Caki2 (cell line): ENCODE data around the gene SLC26A2. TPM values are rescaled to one million over a fixed set of nuclear protein-coding genes. Genes with fewer than 3 reads are reported as not detected.

Experiments used
- DNase-seq: peaks from one replicate; pipeline ENCODE4 v3.0.0-alpha.2; 2015; ENCODE audit warnings: low read depth
- in situ Hi-C: cut with HindIII; loops from 2 replicates; pipeline ENCODE4 v1.10.0; 2016; ENCODE audit warnings: low sequenced_read_pairs, low pct_unique_long_range_greater_than_20kb, mixed read lengths
- total RNA-seq: library from RNA; depleted of rRNA; stranded (reverse); fragments of >200 nt; shearing (Covaris generic); gene quantifications from 2 replicates; pipeline ENCODE4 v1.2.3, GENCODE V29; 2014; ENCODE audit warnings: low replicate concordance; rRNA removed

SLC26A2 gene
- total RNA-seq, result 16.3 and 17.3 TPM in 2 replicates

DNA sequence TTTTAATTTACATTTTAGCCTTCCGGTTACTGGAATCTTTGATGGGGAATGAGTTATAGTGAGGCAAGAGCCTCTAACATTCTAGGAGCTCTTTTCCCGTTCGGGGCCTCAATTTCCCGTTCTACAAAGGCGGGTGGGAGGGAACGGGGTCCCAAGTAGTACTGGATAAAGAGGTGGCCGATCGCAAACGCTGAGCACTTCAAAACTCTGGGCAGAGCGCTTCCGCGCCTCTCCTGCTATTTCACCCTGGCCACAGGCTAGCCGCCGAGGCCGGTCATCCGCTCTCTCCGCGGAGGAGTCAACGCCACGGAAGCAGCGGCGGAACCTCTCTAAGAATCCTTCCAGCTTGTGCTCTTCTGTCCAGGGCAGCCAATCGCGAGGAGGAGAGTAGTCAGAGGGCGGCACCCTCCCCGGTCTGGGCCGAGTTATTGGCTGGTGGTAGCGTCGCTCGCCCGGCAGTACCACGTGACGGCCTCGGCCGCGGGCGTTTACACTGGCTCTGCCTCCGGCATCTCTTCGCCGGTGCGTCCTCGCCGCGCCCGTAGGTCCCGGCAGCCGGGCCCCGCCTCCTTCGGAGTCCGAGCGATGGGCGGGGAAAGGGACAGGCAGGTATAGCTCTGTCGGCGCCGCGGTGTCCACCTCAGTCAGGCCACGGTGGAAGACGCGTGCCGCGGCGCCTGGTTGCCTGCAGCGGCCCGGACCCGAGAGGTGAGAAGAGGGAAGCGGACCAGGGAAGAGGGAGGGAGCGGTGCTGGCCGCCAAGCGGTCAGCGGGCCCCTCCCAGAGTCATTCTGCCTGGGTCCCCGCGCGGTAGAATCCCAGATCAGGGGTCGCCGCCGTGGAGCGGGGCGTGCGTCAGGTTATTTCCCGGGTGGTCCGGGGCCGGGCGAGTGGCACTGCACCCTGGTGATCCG, at the start of gene SLC26A2:
Gene SLC26A2 (plus strand): TSS at position 487 of the 914 bp plus-strand sequence. CDS start 16,895 bp downstream, outside the sequence.
- in situ Hi-C loops, result no loop called here
- DNase-seq, result peak; percentile 98

- no peak for DNase-seq
- in situ Hi-C loops, result no loop called here
Observed at GRCh38 chr5:149911031-149911430, 49.5 kb upstream of the SLC26A2 start.

DNA sequence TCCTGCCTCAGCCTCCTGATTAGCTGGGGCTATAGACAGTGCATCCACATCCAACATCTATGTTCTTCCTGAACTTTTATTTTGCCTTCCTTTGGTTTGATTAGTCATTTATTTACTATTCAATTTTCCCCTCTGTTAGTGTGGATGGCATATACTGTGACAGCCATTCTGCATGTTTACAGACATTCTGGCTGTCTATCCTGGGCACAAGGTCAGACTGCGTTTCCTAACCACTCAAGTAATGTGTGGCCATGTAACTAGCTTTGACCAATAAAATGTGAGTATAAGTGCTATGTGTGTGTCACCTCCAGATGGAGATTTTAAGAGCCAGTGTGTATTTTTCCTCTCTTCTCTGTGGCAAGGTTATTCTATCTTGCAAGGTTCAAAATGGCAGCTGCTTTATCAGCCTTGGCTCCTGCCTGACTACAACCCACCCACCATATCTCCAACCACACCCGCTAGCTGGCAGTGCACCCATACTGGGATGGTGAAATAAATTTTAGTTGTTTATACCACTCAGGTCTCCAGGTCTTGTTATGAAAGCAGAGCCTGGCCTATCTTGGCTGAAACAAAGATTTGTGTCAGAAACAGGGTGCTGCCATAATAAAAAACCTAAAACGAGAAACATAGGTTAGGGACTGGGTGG, 48.2 kb upstream of the SLC26A2 start:
- no peak for DNase-seq
- in situ Hi-C loops, result no loop called here

GRCh38 chr5:149913436-149914419, 46.8 kb upstream of the SLC26A2 start:
- DNase-seq, result peak; percentile 63
- in situ Hi-C loops, result no loop called here

DNA sequence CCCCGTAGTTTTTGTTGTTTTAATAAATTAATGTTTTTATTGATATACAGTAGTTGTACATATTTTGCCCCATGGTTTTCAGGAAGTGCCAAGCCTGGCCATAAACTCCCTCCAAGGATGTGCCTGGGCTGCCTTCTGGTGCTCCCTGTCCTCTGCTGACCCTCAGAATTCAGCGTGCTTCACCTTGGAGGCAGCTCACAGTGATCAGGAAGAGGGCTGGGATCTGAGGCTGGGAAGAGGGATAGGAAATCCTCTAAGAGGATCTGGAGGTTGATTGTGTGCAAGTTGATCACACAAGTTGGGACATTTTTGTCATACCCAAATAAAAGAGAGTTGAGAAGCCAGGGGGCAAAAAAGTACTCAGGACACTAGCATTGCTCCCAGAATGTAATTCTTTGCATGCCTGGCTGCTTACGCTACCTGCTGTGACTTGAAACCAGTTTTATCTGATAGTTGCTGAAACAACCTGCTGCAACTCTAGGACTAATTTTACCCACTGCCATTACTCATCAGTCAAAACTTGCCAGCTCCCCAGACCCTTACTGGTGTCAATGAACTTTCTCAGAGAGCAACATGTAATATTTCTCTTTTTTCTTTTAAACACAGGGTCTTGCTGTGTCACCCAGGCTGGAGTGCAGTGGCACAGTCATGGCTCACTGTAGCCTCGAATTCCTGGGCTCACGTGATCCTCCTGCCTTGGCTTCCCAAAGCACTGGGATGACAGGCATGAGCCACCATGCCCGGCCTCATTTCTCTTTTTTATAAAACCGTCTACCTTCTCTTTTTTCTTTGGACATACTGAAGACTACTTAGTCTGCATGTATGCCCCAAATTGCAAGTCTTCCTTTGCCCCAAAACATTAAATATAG, 44.9 kb upstream of the SLC26A2 start:
- in situ Hi-C loops, result no loop called here
- DNase-seq, result no peak

DNA sequence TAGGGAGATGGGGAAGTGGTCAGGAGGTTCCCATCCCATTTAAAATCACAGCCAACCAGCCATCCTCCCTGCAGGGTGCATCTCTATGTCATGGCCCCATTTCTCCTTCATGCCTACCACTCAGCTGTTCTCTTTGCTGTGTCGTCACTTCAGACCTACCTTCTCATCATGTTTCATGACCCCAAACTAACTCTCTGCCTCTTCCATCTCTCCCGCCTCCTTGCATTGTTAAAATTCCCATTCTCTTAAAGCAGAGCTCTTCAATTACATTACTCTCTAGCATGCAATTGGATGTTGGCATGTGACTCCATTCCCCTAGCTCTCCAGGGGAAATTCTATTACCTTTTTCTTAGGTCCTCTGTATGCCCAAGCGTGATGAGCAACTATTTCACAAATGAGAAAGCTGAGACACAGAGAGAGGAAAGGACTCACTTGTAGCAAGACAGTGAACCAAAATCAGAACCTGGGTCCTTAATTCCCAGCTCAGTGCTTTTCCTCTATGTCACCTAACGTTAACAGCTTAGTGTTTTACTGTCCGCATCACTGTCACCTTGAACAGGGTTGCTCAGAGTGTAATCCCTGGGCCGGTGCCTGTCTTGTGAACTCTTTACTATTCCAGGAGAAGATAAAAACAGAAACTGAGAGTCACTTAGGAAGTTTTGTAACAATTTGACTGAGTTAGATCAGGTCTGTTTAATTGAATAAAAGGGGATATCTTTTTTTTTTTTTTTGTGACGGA, 44.1 kb upstream of the SLC26A2 start:
- DNase-seq, result no peak
- in situ Hi-C loops, result no loop called here

GRCh38 chr5:149917073-149917676, 43.4 kb upstream of the SLC26A2 start:
- in situ Hi-C loops, result no loop called here
- no peak for DNase-seq

- DNase-seq, result no peak
- in situ Hi-C loops, result no loop called here
Observed at GRCh38 chr5:149921597-149921996, 39.0 kb upstream of the SLC26A2 start.

DNA sequence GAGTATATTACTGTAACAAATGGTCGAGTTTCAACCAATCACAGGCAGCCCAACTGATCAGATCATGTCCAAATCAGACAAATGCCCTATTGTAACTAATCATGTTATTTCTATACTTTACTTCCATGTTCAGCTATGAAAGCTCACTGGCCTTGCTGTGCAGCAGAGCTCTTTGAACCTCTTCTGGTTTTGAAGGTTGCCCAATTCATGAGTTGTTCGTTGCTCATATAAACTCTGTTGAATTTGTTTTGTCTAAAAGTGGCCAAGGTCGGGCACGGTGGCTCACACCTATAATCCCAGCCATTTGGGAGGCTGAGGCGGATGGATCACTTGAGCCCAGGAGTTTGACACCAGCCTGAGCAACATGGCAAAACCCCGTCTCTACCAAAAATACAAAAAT, 37.6 kb upstream of the SLC26A2 start:
- in situ Hi-C loops, result no loop called here

DNA sequence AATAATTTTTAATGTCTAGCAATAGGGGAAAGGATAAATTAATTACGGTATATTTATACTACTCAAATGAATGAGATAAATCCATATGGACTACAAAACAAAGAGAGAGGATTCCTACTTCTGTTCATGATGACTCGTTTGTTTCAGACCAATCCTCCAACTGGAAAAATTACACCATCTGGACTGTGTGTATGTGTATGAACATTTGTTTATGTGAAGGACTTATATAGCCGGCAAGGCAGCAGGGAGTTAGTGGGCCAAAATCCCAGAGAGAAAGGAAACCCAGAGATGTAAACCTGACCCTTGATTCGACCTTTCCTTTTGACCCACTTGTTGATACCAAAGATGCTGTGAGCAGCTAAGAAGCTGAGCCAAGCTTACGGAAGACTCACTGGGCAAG, 36.1 kb upstream of the SLC26A2 start:
- in situ Hi-C loops, result no loop called here
- no peak for DNase-seq

More for the DNA sequence above, 37.6 kb upstream of the SLC26A2 start:
- no peak for DNase-seq

DNA sequence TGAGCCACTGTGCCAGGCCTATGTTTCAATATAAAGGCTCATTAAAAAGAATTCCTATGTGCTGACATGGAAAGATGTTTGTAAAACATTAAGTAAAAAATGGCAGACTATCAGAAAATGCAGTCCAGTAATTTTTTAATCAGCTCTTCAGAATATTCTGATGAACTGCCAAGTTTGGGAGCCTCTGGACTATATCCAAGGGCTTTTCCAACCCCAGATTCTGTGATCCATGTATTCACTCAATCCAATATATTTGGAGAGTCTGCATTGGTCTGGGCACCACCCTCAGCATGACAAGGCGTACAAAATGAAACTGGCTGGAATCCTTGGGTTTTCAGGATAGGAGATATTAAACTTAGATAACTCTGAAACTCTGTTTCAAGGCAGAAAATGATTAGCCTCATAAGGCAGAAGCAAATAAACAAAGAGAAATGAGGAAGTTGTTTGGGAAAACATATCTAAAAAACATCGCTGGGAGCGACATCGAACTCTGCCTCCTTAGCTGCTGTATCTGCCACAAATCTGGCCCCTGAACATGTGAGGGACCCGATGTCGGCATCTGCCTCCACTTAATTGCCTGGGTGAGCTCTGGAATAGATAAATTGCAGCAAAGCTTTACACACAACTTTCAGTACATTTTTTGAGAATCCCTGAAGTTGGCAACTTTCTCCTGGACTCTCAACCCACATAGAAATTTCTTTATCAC, 30.4 kb upstream of the SLC26A2 start:
- in situ Hi-C loops, result no loop called here
- DNase-seq, result no peak

DNA sequence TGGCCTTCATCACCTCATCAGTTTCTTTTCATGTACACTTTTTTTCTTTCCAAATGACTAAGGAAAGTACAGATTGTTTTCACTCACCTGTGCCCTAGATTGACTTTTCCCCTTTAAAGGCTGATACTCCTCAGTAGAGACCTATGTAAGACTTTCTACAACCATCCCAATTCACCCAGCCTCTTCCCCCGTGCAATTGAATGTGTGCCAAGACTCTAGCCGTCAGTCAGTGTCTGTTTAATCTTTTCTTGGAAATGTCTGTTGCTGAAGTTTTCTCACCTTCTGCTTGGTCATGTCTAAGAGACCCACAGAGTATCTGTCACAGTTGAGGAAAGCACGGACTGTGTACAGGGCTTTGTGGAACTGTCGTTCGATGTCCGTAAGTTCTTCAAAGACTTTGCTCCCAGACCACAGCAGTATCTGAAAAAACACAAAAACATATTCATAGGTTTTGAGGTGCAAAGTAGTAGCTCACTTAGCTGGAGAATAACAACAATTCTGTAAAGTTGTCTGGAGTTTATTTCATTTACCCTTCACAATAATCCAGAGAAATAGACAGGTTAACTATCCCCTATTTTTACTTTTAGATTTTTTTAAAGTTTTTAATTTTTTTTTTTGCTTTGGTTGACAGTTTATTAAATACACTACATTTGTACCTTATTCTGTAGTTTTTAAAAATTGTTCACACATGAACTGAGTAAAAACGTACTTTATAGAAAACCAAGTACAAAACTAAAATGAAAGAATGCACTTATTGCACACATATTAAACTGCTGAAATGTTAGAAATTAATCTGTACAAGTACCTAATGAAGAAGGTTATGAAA, 29.6 kb upstream of the SLC26A2 start:
- DNase-seq, result no peak
- in situ Hi-C loops, result no loop called here

DNA sequence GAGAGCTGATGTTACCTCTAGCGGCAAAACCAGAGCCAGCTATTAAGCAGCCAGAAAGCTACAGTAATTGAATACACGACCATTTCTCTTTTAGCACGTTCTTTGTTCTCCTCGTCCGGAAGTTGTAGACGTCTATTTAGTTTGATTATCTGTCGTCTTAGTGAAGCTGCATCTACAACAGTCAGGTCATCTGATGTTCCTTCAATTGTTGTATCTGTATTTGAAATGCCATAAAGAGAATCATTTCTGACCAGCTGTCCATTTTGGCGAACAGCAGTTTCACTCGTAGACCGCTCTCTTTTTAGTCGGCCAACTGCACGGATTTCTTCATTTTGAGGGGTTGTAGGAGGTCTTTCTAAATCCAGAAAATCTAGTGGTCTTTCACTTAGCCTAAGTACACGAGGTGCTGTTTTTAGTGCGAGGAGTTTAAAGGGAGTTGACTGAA, 28.5 kb upstream of the SLC26A2 start:
- in situ Hi-C loops, result no loop called here
- DNase-seq, result no peak

- in situ Hi-C loops, result no loop called here
- DNase-seq, result peak; percentile 67
Observed at GRCh38 chr5:149932445-149933350, 27.9 kb upstream of the SLC26A2 start.
